Measurements from ENCODE around the gene PRMT2.

DNA sequence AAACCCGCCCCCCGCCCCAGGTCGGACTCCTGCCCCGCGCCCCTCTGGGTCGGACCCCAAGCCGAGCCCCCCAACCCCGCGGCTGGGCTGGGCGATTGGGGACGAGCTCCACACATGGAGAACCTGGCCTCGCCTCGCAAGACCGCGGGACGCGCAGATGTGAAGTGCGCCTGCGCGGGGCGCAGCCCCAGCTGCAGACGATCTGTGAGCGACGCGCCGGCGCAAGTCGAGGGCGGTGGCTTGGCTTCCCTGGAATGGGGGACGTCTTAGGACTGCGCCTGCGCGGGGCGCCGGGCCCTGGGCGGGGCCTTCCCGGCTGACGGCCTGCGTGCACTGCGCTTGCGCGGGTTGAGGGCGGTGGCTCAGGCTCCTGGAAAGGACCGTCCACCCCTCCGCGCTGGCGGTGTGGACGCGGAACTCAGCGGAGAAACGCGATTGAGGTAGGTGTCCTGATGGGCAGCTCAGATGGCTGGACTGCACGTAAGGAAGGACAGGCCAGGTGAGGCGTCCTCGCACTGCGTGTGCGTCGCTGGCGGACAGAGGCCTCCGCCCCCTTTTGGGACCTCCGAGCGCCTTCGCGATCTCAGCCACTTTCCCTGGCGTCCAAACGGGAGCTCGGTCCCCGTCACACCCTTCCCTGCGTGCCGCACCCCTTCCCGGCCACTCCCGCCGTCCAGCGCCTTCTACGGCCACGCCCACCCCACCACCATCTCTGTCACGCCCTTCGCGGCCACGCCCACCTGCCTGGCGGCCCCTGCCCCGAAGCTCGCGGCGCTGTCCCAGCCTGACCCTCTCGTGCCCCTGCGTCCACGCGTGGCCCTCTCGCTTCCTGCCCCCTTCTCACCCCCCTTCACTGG, at the start of gene PRMT2:
- TF ChIP-seq CTCF (IDR thresholded peaks at IDR 0.05) (no peak), POLR2A (IDR thresholded peaks at IDR 0.05) (peak in 1 of 2 donors; percentile 93)

All from heart left ventricle (tissue), 13 donors.